ENCODE measurements around the gene DLG5.

- TF ChIP-seq, protein P1, sequence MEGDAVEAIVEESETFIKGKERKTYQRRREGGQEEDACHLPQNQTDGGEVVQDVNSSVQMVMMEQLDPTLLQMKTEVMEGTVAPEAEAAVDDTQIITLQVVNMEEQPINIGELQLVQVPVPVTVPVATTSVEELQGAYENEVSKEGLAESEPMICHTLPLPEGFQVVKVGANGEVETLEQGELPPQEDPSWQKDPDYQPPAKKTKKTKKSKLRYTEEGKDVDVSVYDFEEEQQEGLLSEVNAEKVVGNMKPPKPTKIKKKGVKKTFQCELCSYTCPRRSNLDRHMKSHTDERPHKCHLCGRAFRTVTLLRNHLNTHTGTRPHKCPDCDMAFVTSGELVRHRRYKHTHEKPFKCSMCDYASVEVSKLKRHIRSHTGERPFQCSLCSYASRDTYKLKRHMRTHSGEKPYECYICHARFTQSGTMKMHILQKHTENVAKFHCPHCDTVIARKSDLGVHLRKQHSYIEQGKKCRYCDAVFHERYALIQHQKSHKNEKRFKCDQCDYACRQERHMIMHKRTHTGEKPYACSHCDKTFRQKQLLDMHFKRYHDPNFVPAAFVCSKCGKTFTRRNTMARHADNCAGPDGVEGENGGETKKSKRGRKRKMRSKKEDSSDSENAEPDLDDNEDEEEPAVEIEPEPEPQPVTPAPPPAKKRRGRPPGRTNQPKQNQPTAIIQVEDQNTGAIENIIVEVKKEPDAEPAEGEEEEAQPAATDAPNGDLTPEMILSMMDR (IDR thresholded peaks at IDR 0.05), result no peak
- TF ChIP-seq POLR2A (IDR thresholded peaks at IDR 0.05), result no peak
These were observed 11.0 kb downstream of the DLG5 start for GRCh38 chr10:77915319-77916105.

Data from thyroid gland (tissue), 4 donors.